Upper lobe of left lung (tissue), 4 donors: ENCODE results near the gene KIDINS220.

ENCODE experiments used
- EP300 ChIP-seq, 4 donors: sonication (generic); formaldehyde crosslinking; IDR thresholded peaks; one replicate each; pipeline ENCODE4 v1.5.1; 2017; ENCODE audit warnings: antibody characterized with exemption in 4 of 4, control low read depth in 2 of 4
- POLR2A ChIP-seq, 4 donors: fragments of 450-650 bp; IDR thresholded peaks; one replicate each; pipeline ENCODE4 v1.5.1; 2016 to 2017; ENCODE audit warnings: antibody characterized with exemption in 4 of 4, mild to moderate bottlenecking in 2 of 4
- POLR2AphosphoS5 ChIP-seq, 2 donors: sonication (generic); formaldehyde crosslinking; IDR thresholded peaks; one replicate each; pipeline ENCODE4 v1.5.1; 2017; ENCODE audit warnings: antibody characterized with exemption in 2 of 2
- TF ChIP-seq, protein P1 (sequence below), 6 experiments: fragments of 450-650 bp in 4 of 6; fragments of 200-600 bp in 2 of 6; sonication (generic) in 2 of 6; IDR thresholded peaks; one replicate each; pipeline ENCODE4 v1.5.1; 2016 to 2019; ENCODE audit warnings: antibody characterized with exemption in 6 of 6

DNA sequence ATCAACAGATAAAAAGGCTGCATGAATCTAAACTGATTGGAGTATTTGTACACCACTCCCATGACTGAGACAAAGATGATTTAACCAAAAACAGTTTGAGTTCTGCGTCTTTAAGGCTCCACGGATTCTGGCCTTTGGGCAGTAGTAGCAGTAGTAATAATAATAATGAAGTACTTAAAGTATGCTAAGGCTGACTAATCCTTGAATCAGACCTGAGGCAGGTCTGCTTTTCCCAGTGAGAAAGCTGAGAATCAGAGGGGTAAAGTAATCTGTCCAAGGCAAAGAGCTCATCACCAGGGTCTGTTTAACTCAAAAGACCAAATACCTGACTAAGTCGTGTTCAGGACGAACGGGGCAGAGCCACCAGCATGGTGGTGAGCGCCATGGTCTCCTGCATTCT, 94.2 kb downstream of the KIDINS220 start:
- TF ChIP-seq, protein P1, sequence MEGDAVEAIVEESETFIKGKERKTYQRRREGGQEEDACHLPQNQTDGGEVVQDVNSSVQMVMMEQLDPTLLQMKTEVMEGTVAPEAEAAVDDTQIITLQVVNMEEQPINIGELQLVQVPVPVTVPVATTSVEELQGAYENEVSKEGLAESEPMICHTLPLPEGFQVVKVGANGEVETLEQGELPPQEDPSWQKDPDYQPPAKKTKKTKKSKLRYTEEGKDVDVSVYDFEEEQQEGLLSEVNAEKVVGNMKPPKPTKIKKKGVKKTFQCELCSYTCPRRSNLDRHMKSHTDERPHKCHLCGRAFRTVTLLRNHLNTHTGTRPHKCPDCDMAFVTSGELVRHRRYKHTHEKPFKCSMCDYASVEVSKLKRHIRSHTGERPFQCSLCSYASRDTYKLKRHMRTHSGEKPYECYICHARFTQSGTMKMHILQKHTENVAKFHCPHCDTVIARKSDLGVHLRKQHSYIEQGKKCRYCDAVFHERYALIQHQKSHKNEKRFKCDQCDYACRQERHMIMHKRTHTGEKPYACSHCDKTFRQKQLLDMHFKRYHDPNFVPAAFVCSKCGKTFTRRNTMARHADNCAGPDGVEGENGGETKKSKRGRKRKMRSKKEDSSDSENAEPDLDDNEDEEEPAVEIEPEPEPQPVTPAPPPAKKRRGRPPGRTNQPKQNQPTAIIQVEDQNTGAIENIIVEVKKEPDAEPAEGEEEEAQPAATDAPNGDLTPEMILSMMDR (IDR thresholded peaks at IDR 0.05), result no peak
- TF ChIP-seq POLR2A (IDR thresholded peaks at IDR 0.05), result no peak
- no peak for TF ChIP-seq POLR2AphosphoS5 (IDR thresholded peaks at IDR 0.05)
- TF ChIP-seq EP300 (IDR thresholded peaks at IDR 0.05), result no peak
